Camera-type eye (tissue), 1 donor: ENCODE data around the gene TM6SF1. TPM values are rescaled to one million over a fixed set of nuclear protein-coding genes. Genes with fewer than 3 reads are reported as not detected.

ENCODE experiments used
- total RNA-seq: library from RNA; depleted of rRNA; stranded (reverse); fragments of >200 nt; gene quantifications from one replicate; pipeline ENCODE4 v1.2.3, GENCODE V29; 2014

TM6SF1 gene
- 3.4 TPM for total RNA-seq

DNA sequence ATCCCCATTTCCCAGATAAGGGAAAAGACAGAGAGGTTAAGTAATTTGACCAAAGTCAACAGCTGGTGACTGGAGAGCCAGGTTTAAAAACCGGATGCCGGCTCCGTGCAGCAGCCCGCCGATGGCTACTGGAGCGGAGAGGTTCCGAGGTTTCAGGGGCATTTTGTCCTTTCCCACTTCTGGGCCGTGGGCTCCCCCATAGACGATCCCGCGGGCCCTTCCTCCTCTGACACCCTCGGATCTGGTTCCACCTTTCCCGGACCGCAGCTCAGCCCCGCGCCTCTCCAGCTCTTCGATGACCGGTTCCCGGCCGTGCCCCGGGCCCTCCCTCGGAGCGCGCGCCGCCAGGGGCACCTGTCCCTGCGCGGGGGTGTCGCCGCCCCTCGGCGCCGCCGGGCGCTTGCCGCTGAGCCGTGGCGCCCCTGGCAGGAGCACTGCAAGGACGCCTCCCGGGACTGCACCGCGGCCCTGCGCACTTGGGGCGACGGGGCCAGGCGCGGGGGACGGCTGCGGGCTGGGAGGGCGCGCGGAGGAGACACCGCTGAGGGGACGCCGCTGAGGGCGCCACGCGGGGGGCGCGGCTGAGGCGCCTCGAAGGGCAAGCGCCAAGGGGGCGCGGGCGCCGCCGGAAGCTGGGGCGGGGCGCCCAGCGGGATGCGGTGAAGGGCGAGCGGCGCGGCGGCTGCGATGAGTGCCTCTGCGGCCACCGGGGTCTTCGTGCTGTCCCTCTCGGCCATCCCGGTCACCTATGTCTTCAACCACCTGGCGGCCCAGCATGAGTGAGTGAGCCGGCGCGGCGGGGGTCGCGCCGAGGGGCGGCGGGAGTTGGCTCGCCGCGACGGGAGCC, at the start of gene TM6SF1:
TSS of gene TM6SF1 (plus strand) at position 652 of the 847 bp plus-strand sequence. CDS start at position 688, 36 bp downstream.

GRCh38 chr15:83066734-83067637, 40.5 kb upstream of the TM6SF1 start, which contains the start of gene BTBD1:
BTBD1 (minus strand) TSS chr15:83067252; CDS start chr15:83067151, 101 bp downstream.

Other genes with a start within 250 kb of the TM6SF1 start
- gene HOMER2, start 154.9 kb upstream of the TM6SF1 start, total RNA-seq = 64.8 TPM
- 34.7 TPM for gene RAMAC, start 121.4 kb upstream of the TM6SF1 start, total RNA-seq
- gene C15orf40, start 96.0 kb upstream of the TM6SF1 start, total RNA-seq = 24.6 TPM
- gene BTBD1, start 40.4 kb upstream of the TM6SF1 start, total RNA-seq = 112 TPM
- gene HDGFL3, start 100.2 kb downstream of the TM6SF1 start, total RNA-seq = 107 TPM
- gene BNC1, start 177.0 kb downstream of the TM6SF1 start, total RNA-seq = 1.1 TPM